NCI-H69 (cell line): ENCODE data around the gene DISC1.
"Not testable (repeated sequence)": the region's sequence is repeated elsewhere in the genome, so short reads cannot be mapped to it uniquely, and the experiment has no call there.

Source experiments
- DNase-seq: peaks from one replicate; lab custom pipeline; 2025; lab: John Stamatoyannopoulos, UW

DISC1 gene

GRCh38 chr1:231605149-231606100, 21.2 kb upstream of the DISC1 start:
- no peak for DNase-seq

- DNase-seq: no peak
Measured at GRCh38 chr1:231606712-231607111, 19.9 kb upstream of the DISC1 start.

DNA sequence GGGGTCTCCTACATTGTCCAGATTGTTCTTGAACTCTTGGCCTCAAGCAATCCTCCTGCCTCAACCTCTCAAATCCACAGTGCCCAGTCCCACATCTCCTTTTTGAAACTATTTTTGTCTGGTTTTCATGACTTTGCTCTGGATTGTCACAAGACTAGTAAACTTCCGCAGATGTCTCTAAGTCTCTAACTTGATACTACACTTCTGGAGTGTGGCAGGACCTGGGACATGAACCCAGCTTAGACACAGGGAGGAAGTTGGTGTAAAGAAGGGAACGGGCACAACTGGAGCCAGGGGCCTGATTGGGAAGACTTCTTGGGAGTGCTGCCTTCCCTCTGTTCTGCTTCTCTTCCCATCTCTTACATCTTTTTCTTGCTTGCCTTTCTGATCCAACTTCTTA, 16.2 kb upstream of the DISC1 start:
- no peak for DNase-seq

GRCh38 chr1:231611111-231611510, 15.5 kb upstream of the DISC1 start:
- DNase-seq: no peak

- no peak for DNase-seq
Measured at GRCh38 chr1:231611851-231612250, 14.7 kb upstream of the DISC1 start.

GRCh38 chr1:231612393-231613089, 14.0 kb upstream of the DISC1 start:
- no peak for DNase-seq

DNA sequence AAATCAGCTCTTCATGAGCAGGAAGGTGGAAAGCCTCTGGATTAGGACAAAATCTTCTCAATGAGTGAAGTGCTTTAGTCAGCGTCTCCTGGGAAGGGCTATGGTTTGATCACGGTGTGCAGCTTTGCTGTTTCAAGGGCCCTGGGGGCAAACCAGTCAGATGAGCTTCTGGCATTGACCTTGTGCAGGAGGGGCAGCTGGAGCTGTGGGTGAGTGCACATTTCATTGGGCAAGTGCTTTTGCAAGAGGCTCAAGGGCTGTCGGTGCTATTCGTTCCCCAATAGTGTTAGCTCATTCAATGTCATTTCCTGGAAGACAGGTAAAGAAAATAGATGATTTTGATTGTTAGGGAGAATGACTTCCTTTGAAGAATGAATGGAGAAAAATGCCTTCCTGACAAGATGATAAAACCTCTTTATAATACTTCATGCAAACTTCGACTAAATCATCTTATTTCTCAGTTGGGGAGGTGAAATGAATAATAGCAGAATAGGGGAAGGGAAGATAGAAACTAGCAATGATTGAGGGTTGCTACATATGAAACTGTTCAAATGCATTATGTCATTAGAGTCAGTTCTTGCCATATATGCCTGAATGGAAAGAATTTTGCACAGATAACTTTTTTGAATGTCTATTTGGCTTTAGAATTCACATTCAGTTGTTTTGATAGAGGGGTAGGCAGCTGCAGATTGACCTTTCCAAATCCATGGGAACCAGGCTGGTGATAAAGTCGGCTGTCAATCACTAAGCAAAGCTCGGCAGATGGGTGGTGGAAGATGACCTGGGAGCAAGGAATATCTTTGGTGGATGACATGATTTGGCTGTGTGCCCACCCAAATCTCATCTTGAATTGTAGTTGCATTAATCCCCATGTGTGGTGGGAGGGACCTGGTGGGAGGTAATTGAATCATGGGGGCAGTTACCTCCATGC, 12.9 kb upstream of the DISC1 start:
- no peak for DNase-seq

- DNase-seq: no peak
Measured at GRCh38 chr1:231616667-231617066, 9.9 kb upstream of the DISC1 start.

- no peak for DNase-seq
Measured at GRCh38 chr1:231618609-231619256, 7.9 kb upstream of the DISC1 start.

GRCh38 chr1:231619257-231619634, 7.3 kb upstream of the DISC1 start:
- DNase-seq: no peak

DNA sequence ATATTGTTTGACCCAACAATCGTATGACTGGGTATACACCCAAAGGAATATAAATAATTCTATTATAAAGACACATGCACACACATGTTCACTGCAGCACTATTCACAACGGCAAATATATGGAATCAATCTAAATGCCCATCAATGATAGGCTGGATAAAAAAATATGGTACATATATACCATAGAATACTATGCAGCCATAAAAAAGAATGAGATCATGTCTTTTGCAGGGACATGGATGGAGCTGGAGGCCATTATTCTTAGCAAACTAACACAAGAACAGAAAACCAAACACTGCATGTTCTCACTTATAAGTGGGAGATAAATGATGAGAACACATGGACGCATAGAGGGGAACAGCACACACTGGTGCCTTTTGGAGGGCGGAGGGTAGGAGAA, 1.5 kb upstream of the DISC1 start:
- not testable (repeated sequence) for DNase-seq

DNA sequence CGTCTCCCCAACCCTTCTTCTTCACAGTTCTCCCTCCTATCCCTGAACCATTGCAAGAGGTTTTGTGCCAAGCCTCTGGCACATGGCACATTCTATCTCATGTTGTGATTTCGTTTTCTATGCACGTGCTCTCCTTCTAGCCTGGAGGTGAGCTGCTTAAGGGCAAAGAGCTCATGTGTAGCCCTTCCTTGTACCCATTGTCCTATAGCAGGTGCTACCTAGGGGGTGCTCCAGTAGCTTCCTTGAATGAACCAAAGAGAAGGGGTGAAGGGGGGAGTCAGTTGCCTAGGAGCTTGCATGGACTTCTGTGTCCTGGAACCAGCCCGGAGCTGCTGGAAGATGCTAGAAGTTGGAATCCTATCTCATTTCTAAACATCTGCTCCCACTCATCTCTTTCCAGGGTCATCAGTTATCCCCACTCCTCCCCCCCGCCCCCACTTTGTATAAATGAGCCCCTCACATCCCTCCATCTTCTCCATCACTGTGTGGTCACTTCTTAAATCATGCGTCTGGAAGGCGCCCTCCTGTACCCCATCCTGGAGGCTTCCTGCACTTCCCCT, 535 bp upstream of the DISC1 start:
- peak; percentile 37 for DNase-seq

DNA sequence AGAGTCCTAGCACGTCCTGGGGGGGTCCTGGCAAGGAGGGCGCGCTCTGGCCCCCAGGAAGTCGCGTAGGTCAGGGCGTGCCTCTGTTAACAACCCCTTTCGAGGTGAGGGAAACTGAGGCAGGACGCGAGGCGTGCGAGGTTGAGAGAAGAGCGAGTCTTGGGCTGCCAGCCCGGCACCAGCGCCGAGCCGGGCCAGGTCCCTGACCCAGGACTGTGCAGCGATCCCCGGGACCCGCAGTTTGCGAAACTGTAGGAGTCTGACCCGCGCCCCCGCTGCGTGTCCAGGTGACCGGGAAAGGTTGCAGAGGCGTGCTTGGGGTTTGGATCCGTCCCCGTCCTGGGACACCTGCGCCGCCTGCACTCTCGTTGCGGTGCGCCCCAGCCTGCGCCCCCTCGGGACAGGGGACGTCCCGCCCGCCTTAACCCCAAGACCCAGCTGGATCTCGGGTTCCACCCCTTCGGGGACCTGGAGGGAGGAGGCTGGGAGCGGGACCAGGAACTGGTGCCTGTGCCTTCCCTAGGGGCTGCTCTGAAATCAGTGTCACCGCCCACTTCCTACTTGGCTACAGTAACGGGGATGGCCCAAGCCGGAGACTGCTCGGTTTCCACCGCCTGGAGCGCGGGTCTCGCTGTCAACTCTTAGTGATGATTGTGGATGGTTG, 493 bp downstream of the DISC1 start:
- DNase-seq: peak; percentile 82

DNA sequence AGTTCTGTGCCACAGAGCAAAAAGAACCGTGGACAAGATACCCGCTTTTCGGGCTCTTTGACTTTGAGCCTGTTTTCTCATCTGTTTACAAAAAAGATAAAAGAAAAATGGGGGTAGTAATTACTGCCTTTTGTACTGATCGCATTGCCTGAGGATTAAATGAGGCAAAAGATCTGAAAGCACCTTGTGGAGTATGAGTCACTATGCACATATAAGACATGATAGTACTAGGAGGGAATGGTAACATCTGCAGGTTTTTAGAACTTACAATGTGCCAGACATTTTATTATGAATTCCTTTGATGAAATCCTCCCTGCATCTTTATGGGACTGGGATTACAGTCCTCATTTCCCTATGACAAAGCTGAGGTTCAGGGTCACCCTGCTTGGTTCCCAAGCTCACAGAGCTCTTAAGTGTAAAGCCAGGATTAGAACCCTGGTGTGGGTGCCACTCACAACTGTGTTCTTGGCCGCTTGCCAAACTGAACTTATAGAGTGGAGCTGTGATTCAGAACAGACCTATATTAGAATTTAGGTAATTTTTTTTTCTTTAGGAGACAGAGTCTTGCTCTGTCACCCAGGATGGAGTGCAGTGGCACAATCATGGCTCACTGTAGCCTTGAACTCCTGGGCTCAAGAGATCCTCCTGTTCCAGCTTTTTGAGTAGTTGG, 1.8 kb downstream of the DISC1 start:
- peak; percentile 87 for DNase-seq

DNA sequence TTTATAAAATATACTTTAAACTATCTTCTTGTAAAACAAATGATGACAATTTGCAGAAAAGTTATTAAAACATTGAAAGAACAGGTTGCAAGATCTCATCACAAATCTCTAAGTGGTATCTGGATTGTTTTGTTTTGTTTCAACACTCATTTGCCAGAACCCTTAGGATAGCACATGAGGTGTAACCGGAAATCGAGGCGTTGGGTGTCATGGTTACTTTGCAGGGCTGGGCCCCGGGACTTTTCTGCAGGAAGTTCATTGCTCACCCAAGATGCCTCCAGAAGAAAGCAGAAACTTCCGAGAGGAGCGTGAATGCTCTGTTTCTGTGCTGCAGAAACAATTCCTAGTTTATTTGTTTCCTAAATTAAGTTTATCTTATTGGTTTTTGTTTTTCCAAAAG, 2.5 kb downstream of the DISC1 start:
- no peak for DNase-seq

DNA sequence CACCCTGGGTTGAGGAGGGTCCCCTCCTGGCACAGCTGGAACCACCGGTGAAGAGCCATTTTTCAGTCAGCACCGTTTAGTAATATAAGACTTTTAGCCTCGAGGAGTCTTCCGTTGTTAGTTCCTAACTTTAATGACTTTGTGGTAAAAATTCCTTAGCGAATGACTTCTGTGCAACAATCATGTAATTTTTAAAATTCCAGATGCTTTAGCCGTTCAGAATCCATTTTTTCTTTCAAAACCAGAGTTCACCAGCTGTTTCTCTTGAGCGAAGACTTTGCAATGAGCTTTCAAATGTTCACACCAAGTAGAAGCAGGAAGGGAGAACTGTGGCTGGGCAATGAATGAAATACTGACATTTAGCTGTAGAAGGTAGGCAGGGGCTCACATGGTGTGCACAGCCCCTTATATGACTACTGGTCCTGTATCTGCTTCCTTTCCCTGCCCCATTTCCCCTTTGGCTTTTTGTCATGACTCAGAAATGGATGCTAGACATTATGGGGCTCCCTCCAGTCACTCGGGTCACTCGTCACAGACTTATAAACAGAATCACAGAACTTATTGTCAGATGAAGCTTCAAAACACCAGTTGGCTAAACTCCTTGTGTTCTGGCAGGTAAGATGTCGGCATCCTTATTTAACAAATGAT, 4.1 kb downstream of the DISC1 start:
- DNase-seq: no peak

GRCh38 chr1:231631717-231632116, 5.1 kb downstream of the DISC1 start:
- DNase-seq: no peak

- no peak for DNase-seq
Measured at GRCh38 chr1:231632119-231632518, 5.5 kb downstream of the DISC1 start.

- DNase-seq: no peak
Measured at GRCh38 chr1:231634323-231635013, 7.9 kb downstream of the DISC1 start.
